PFSK-1 (cell line): ENCODE measurements around the gene SYNDIG1.

Experiments used
- FOXP2 ChIP-seq: optimal IDR thresholded peaks from 2 replicates; pipeline ENCODE3; 2011; ENCODE audit warnings: borderline replicate concordance, control low read depth, inconsistent platforms; ENCODE audit not compliant: insufficient read depth; ENCODE audit errors: extremely low read length, extremely low read depth
- POLR2AphosphoS5 ChIP-seq: IDR thresholded peaks from 2 replicates; pipeline ENCODE4 v1.6.1; 2012; ENCODE audit warnings: low read depth, mild to moderate bottlenecking, control low read depth, low read length, moderate library complexity
- SIN3A ChIP-seq: IDR thresholded peaks from 2 replicates; pipeline ENCODE4 v1.6.1; 2012; ENCODE audit warnings: mild to moderate bottlenecking, low read length, moderate library complexity, borderline replicate concordance; ENCODE audit not compliant: insufficient read depth
- TAF1 ChIP-seq: IDR thresholded peaks from 2 replicates; pipeline ENCODE4 v1.6.1; 2012; ENCODE audit warnings: low read length, control low read depth, borderline replicate concordance; ENCODE audit not compliant: insufficient read depth
- TF ChIP-seq, protein P1 (sequence below), 2 experiments: IDR thresholded peaks; 2 replicates each; pipeline versions ENCODE4 v1.6.1 to v1.8.0; 2011 to 2012; ENCODE audit warnings: low read depth in 2 of 2, low read length in 2 of 2, control low read depth in 1 of 2, inconsistent platforms in 1 of 2, mild to moderate bottlenecking in 1 of 2, moderate library complexity in 1 of 2; ENCODE audit not compliant: insufficient read depth in 1 of 2

Gene SYNDIG1

GRCh38 chr20:24572862-24573261, 103.4 kb downstream of the SYNDIG1 start:
- TF ChIP-seq POLR2AphosphoS5, result no peak
- no peak for TF ChIP-seq TAF1
- no peak for TF ChIP-seq SIN3A
- TF ChIP-seq FOXP2, result no peak
- TF ChIP-seq, protein P1, sequence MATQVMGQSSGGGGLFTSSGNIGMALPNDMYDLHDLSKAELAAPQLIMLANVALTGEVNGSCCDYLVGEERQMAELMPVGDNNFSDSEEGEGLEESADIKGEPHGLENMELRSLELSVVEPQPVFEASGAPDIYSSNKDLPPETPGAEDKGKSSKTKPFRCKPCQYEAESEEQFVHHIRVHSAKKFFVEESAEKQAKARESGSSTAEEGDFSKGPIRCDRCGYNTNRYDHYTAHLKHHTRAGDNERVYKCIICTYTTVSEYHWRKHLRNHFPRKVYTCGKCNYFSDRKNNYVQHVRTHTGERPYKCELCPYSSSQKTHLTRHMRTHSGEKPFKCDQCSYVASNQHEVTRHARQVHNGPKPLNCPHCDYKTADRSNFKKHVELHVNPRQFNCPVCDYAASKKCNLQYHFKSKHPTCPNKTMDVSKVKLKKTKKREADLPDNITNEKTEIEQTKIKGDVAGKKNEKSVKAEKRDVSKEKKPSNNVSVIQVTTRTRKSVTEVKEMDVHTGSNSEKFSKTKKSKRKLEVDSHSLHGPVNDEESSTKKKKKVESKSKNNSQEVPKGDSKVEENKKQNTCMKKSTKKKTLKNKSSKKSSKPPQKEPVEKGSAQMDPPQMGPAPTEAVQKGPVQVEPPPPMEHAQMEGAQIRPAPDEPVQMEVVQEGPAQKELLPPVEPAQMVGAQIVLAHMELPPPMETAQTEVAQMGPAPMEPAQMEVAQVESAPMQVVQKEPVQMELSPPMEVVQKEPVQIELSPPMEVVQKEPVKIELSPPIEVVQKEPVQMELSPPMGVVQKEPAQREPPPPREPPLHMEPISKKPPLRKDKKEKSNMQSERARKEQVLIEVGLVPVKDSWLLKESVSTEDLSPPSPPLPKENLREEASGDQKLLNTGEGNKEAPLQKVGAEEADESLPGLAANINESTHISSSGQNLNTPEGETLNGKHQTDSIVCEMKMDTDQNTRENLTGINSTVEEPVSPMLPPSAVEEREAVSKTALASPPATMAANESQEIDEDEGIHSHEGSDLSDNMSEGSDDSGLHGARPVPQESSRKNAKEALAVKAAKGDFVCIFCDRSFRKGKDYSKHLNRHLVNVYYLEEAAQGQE (IDR thresholded peaks at IDR 0.05; ENCODE audit: insufficient read depth in 1 of 2, low read depth in 2 of 2, low read length in 2 of 2), result no peak

DNA sequence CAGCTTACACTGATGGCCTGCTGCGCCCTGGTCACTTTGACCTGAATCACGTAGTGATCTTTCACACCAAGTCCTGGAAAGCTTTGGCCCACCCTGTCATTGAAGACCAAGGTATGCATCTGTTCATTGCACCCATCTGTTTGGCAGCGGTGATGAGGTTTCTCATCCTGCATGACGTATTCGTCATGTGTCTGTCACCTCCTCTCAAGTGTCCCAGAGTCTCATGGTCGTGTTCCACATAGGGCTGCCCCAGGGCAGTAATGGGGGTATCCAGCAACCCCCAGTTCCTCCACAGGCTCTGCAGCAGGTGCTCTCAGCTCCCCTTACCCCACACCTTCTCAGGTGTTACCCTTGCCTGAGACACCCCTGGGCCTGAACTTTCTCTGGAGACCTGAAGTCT, 104.1 kb downstream of the SYNDIG1 start:
- no peak for TF ChIP-seq SIN3A
- no peak for TF ChIP-seq TAF1
- no peak for TF ChIP-seq FOXP2
- TF ChIP-seq, protein P1 (IDR thresholded peaks at IDR 0.05; ENCODE audit: insufficient read depth in 1 of 2, low read depth in 2 of 2, low read length in 2 of 2), result no peak
- TF ChIP-seq POLR2AphosphoS5, result no peak

- TF ChIP-seq TAF1 (no peak), SIN3A (no peak), POLR2AphosphoS5 (no peak), FOXP2 (no peak)
- TF ChIP-seq, protein P1 (IDR thresholded peaks at IDR 0.05; ENCODE audit: insufficient read depth in 1 of 2, low read depth in 2 of 2, low read length in 2 of 2), result no peak
Measured at GRCh38 chr20:24574307-24574706, 104.9 kb downstream of the SYNDIG1 start.

DNA sequence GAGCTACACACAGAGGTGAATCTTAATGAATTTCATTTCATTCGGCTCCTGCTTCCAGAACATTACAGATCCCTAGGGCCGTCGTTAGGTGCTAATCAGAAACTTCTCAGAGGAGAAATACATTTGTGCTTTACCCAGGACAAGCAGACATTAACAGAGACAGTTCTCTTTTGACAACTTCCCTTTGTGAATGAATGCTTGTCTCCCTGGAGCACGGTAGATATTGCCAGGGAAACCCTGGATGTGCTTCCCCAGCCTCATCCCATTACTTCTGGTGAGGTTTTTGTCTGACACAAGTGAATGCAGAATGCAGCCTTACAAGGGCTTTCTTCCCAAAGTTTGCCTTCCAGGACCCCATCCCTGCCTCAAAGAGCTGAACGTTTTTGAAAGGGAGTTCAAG, 105.4 kb downstream of the SYNDIG1 start:
- no peak for TF ChIP-seq FOXP2
- no peak for TF ChIP-seq POLR2AphosphoS5
- no peak for TF ChIP-seq TAF1
- TF ChIP-seq, protein P1 (IDR thresholded peaks at IDR 0.05; ENCODE audit: insufficient read depth in 1 of 2, low read depth in 2 of 2, low read length in 2 of 2), result no peak
- no peak for TF ChIP-seq SIN3A

DNA sequence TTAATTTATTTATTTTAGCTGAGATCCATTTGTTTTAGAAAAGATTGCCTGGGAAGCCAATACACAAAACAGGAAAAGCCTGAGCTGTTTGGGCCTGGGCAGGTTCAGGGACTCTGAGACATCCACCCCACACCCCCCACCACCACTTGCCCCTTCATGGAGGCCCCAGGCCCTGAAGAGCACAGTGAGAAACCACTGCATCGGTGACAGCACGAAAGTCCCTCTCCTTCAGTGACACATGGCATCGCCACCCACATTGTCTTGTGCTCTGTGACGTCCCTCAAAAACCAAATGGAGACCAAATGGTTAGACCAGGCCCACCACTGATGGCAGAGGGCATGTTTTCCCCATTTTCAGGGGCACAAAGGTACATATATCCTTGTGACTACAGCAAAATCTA, 106.4 kb downstream of the SYNDIG1 start:
- TF ChIP-seq FOXP2, result no peak
- TF ChIP-seq TAF1, result no peak
- no peak for TF ChIP-seq SIN3A
- TF ChIP-seq, protein P1 (IDR thresholded peaks at IDR 0.05; ENCODE audit: insufficient read depth in 1 of 2, low read depth in 2 of 2, low read length in 2 of 2), result no peak
- no peak for TF ChIP-seq POLR2AphosphoS5
